Measurements from ENCODE around the gene PRG2. TPM values are rescaled to one million over a fixed set of nuclear protein-coding genes. Genes with fewer than 3 reads are reported as not detected.

Gene PRG2
- total and polyA plus RNA-seq, 9 of the 15 experiments (the other 6 are each of a cell fraction or from before 2014, with no cell fraction given) = 1.8 to 78.0 (median 26.6) TPM

DNA sequence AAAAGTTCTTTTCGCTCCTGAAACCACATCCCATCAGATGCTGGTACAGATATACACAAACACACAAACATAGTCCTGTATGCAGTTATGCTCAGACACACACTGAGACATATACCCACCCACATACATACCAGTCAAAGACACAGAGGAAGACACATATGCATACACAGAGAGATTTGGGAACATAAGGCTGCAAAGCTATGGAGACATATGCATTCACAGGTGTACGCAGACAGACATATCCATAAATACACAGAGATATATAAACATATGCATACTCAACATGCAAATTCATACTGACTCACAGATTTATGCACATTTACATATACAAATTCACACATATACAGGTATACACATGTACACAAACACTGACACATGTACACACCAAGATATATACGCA lies 15.5 kb downstream of the PRG2 start:
- ChIA-PET POLR2A (no interaction called here), CTCF (ENCODE audit: low intra/inter-chr PET ratio) (no interaction called here)
- no peak for FAIRE-seq
- no peak for ATAC-seq
- Histone ChIP-seq H3K36me3 (ENCODE audit: control insufficient read depth, insufficient read depth, low read length) (no peaks in the 10 kb centered on the region), H3K4me1 (replicated peaks in 1 of 2; ENCODE audit: control insufficient read depth in 2 of 2, insufficient read depth in 2 of 2, low read length in 2 of 2) (peaks cover 5 to 6% of the 10 kb centered on the region in 2 experiments; a peak in 3 of 5 replicates), H4K20me1 (replicated peaks; ENCODE audit: control insufficient read depth, insufficient read depth, low read length) (no peaks in the 10 kb centered on the region), H2AFZ (ENCODE audit: low read depth, low read length) (no peak overlapping the region), H3K4me3 (no peak overlapping the region), H3K27ac (ENCODE audit: extremely low read depth, low read depth, low read length) (no peak overlapping the region), H3K27me3 (ENCODE audit: control insufficient read depth in 2 of 2, insufficient read depth in 2 of 2, low read length in 2 of 2) (peaks cover 6 to 7% of the 10 kb centered on the region in 2 experiments; a peak in 1 of 5 replicates), H3K9ac (ENCODE audit: insufficient read depth in 1 of 2, low read depth in 2 of 2, low read length in 2 of 2) (no peak overlapping the region), H3K9me1 (ENCODE audit: control insufficient read depth, insufficient read depth, low read length) (no peaks in the 10 kb centered on the region), H3K79me2 (ENCODE audit: control insufficient read depth, insufficient read depth, low read length) (no peaks in the 10 kb centered on the region), H3K4me2 (ENCODE audit: insufficient read depth, low read length) (no peak overlapping the region), H3K9me3 (replicated peaks; ENCODE audit: control insufficient read depth, insufficient read depth, low read depth, low read length) (no peaks in the 10 kb centered on the region)
- BruUV-seq (replicated peaks) = no TSS peak
- WGBS (ENCODE audit: insufficient coverage, low coverage, missing lambda C conversion rate) = 71% methylated on average over 3 of the region's 3 CpGs
- in situ Hi-C loops (cut with MboI) (no loop called here), intact Hi-C loops (cut with micrococcal nuclease) (no loop called here)
- TF ChIP-seq NUFIP1 (IDR thresholded peaks at IDR 0.05; ENCODE audit: partially characterized antibody) (no peak), ZBTB1 (CRISPR knock-in tag; IDR thresholded peaks at IDR 0.05; ENCODE audit: borderline replicate concordance, low read depth) (no peak), PYGO2 (tag; IDR thresholded peaks at IDR 0.05) (no peak), MAFK (IDR thresholded peaks at IDR 0.05; ENCODE audit: low read length) (no peak), ZNF436 (CRISPR knock-in tag; IDR thresholded peaks at IDR 0.05) (no peak), PURB (CRISPR knock-in tag; IDR thresholded peaks at IDR 0.05; ENCODE audit: low read depth) (no peak), GATAD2A (IDR thresholded peaks at IDR 0.05) (no peak), HLTF (IDR thresholded peaks at IDR 0.05) (no peak), ZNF121 (CRISPR knock-in tag; conservative IDR thresholded peaks at IDR 0.05) (no peak), SREBF2 (CRISPR knock-in tag; IDR thresholded peaks at IDR 0.05) (no peak), HDAC3 (IDR thresholded peaks at IDR 0.05; ENCODE audit: borderline replicate concordance, partially characterized antibody) (no peak), ZNF12 (CRISPR knock-in tag; IDR thresholded peaks at IDR 0.05) (no peak), NELFE (IDR thresholded peaks at IDR 0.05; ENCODE audit: insufficient read depth, insufficient read length) (no peak), STAG1 (CRISPR knock-in tag; IDR thresholded peaks at IDR 0.05; ENCODE audit: borderline replicate concordance) (no peak)
- TF ChIP-seq, protein P1, sequence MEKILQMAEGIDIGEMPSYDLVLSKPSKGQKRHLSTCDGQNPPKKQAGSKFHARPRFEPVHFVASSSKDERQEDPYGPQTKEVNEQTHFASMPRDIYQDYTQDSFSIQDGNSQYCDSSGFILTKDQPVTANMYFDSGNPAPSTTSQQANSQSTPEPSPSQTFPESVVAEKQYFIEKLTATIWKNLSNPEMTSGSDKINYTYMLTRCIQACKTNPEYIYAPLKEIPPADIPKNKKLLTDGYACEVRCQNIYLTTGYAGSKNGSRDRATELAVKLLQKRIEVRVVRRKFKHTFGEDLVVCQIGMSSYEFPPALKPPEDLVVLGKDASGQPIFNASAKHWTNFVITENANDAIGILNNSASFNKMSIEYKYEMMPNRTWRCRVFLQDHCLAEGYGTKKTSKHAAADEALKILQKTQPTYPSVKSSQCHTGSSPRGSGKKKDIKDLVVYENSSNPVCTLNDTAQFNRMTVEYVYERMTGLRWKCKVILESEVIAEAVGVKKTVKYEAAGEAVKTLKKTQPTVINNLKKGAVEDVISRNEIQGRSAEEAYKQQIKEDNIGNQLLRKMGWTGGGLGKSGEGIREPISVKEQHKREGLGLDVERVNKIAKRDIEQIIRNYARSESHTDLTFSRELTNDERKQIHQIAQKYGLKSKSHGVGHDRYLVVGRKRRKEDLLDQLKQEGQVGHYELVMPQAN (IDR thresholded peaks at IDR 0.05; ENCODE audit: borderline replicate concordance) = no peak
- TF ChIP-seq, protein P2, sequence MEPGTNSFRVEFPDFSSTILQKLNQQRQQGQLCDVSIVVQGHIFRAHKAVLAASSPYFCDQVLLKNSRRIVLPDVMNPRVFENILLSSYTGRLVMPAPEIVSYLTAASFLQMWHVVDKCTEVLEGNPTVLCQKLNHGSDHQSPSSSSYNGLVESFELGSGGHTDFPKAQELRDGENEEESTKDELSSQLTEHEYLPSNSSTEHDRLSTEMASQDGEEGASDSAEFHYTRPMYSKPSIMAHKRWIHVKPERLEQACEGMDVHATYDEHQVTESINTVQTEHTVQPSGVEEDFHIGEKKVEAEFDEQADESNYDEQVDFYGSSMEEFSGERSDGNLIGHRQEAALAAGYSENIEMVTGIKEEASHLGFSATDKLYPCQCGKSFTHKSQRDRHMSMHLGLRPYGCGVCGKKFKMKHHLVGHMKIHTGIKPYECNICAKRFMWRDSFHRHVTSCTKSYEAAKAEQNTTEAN (CRISPR knock-in tag; IDR thresholded peaks at IDR 0.05) = no peak
- no peak for DNase-seq (ENCODE audit: extremely low read depth in 1 of 4, low spot score in 3 of 4)

All from K562 (cell line).